HG03196 (cell line): ENCODE results near the gene ABCE1.

Experiments used
- ATAC-seq: cut with Tn5 transposase; IDR thresholded peaks from one replicate; pipeline ENCODE4 v1.9.1; 2021; ENCODE audit not compliant: unreplicated experiment

ABCE1 gene

DNA sequence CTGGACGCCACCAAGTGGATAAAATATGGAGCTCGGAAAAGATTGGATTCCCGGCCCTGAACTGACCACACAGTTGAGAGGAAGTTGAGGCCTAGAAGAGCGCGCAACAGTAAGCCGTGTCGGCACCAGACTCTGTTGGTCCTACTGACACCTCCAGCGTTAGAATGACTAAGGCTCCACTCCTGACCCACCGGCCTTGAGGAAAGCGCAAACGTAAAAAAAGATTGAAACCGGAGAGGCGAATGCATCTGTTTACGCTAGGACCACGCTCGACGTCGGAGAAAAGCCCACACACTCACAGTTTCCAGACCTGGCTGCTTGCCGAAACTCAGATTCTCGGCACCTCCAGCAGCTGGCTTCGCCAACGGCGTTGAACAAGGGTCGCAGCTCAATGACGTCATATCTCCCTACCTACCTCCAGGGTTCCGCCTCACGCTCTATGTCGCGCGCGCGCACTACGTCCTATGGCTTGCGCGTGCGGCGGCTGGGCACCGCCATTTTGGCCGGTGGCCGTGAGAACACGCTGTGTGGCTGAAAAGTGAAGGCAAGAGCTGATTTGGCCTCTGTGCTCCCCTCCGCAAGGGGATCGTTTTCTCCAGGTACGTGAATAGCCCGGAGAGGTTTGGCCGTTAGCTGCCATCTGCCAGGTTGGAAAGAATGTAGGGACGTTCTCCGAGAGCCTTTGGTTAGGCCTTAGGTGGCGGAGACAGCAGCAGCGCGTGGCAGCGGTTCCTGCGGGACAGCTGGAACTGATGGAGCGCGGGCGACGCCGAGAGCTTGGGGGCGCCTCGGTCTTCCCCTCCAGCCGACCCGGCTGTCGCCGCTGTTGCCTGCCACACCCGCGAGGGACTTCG lies at the start of gene ABCE1, which contains the start of gene ANAPC10:
Gene ABCE1 (plus strand): TSS at position 491 of the 854 bp plus-strand sequence. CDS start 6,102 bp downstream, outside the sequence.
Gene ANAPC10 (minus strand): TSS at position 376 of the 854 bp plus-strand sequence. CDS start 2,097 bp downstream, outside the sequence.
- peak; percentile 84 for ATAC-seq

GRCh38 chr4:145048817-145049216 lies 49.3 kb upstream of the ABCE1 start:
- ATAC-seq: no peak

DNA sequence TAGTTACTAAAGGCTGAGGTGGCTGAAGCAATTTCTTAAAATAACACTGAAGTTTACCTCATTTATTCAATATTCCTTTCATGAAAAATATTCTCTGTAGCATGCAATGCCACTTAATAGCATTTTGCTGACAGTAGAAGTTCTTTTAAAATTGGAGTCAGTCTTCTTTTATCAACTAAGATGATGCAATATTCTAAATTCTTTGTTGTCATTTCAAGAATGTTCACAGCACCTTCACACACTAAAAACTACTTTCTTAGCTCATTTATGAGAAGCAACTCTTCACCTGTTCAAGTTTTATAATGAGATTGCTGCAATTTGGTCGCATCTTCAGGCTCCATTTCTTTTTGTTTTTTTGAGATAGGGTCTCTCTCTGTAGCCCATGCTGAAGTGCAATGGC lies 48.9 kb upstream of the ABCE1 start:
- ATAC-seq: no peak

DNA sequence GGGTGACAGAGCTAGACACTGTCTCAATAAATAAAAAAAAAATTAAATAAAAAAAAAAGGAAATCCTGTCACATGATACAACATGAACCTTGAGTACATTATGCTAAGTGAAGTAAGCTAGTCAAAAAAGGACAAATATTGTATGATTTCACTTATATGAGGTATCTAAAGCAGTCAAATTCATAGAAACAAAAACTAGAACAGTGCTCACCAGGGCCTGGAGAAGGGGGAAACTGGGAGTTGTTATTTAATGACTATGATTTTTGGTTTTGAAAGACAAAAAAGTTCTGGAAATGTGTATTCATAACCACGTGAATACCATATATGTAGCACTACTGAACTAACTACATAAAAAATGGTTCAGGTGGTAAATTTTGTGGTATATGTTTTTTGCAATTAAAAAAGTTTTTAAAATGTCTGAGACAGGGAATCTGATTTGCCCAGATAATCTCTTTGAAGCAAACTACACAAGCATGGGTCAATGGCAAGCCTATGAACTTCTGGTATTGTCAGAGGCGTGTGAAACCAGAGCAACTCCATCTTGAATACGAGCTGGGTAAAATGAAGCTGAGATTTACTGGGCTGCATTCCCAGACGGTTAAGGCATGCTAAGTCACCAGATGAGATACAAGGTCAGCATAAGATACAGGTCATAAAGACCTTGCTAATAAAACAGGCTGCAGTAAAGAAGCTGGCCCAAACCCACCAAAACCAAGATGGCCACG lies 42.4 kb upstream of the ABCE1 start:
- ATAC-seq: no peak

DNA sequence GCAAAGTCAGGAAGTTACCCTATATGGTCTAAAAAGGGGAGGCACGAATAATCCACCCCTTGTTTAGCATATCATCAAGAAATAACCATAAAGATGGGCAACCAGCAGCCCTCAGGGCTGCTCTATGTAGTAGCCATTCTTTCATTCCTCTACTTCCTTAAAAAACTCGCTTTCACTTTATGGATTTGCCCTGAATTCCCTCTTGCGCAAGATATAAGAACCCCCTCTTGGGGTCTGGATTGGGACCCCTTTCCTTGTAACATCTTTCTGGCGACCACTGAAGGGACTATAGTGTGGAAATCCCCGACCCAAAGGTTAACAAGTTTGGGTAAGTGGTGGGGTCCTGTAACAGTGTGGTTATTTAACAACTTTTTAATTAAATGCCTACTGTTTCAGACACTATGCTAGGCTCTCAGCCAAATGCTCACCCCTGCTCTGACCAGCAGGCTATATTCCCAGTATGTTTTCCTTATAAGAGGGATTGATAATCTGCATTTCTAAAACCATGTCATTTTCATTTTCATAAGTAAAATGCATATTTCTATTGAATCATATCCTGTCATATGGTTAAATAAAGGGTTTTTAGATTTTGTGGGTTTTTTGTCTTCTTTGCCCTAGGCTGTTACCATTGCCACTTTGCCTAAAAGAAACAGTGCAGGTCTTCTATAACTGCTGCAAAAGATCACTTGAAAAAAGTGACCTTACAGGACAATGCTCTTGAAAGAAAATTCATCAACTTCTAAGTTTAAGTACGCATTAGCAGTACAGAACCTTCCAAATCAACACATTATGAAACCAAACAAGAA lies 41.6 kb upstream of the ABCE1 start:
- ATAC-seq: no peak

DNA sequence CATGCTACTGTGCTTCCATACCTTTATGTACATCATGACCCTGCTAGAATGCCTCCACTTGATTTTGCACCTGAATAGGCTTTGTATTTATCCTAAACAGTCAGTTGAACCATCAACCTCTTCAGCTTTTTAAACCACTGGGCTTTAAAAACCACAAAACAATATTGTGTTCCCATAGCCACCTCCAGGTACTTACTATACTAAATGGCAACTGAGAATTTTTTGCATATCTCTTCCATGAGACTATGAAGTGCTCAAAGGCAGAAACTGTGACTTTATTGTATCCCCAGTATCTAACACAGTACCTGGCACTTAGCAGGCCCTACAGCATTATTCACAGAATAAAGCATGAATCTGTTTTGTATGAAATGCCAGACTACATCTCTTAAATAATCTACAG lies 39.9 kb upstream of the ABCE1 start:
- no peak for ATAC-seq

- peak; percentile 63 for ATAC-seq
Measured at GRCh38 chr4:145061318-145061920, 36.7 kb upstream of the ABCE1 start.

- ATAC-seq: no peak
Measured at GRCh38 chr4:145066063-145066501, 32.0 kb upstream of the ABCE1 start.

GRCh38 chr4:145069361-145069760 lies 28.8 kb upstream of the ABCE1 start:
- no peak for ATAC-seq

DNA sequence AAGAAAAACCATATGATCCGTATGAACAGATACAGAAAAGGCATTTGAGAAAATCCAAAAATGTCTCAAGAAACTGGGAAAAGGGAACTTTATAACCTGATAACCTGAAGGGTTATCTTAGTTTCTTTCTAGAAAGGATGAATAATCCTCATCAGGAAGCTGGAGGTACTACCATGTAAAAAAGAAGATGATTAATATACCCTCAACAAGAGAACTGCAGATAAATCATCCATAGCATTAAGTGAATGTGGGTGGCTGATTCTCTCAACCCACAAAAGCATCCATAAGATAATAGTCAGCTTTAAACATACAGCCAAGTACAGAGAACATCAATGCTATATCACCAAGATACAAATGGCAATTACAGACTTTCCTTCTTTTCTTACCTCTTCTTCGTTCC lies 26.6 kb upstream of the ABCE1 start:
- ATAC-seq: no peak

DNA sequence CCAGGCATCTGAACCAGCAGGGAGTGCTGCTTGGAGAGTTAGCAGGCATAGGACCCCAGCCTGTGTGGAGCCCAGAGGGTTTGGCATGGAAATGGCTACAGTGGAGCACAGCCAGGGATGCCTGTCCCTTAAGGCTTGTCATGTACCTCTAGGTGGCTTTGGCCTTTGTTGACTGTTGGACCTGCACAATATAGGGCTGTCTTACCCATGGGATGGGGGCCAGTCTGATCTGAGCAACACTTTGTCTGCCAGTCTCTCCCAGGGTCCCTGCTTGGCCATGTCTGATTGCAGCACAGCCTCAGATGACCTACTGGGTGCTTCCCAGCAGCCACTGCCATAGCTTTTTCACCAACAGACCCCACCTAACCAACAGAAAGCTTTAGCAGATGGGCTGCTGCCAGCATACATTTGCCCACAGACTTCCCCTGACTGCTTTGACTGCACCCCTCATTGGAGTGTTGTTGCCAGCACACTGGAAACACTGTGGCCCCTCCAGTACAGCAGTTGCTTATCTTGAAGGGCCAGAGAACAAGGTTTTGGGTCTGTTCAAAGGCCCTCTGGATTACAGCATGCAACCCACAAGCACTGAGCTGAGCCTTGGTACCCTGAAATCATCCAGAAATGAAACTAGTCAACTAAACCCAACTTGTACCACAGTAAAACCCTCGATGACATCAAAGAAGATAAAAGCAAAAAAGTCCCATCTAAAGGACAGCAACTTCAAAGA lies 22.2 kb upstream of the ABCE1 start:
- ATAC-seq: no peak

GRCh38 chr4:145076469-145076855 lies 21.6 kb upstream of the ABCE1 start:
- ATAC-seq: no peak

DNA sequence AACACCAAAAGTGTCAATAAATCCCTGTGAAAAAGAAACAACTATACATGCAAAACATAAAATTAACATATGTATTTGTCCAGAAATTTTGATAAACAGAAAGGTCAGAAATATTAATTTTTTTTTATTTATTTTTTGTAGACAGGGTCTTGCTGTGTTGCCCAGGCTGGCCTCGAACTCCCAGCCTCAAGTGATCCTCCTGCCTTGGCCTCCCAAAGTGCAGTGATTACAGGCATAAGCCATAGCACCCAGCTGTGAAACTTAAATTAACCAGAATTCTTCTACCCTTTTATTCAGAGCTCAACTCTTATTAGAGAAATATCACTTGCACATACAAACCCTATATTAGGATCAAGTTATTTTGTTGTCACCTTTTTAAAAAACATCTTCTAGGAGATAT lies 16.4 kb upstream of the ABCE1 start:
- ATAC-seq: no peak

GRCh38 chr4:145083891-145084605 lies 14.1 kb upstream of the ABCE1 start:
- no peak for ATAC-seq

- no peak for ATAC-seq
Measured at GRCh38 chr4:145090380-145090779, 7.7 kb upstream of the ABCE1 start.

- no peak for ATAC-seq
Measured at GRCh38 chr4:145093638-145094037, 4.5 kb upstream of the ABCE1 start.

DNA sequence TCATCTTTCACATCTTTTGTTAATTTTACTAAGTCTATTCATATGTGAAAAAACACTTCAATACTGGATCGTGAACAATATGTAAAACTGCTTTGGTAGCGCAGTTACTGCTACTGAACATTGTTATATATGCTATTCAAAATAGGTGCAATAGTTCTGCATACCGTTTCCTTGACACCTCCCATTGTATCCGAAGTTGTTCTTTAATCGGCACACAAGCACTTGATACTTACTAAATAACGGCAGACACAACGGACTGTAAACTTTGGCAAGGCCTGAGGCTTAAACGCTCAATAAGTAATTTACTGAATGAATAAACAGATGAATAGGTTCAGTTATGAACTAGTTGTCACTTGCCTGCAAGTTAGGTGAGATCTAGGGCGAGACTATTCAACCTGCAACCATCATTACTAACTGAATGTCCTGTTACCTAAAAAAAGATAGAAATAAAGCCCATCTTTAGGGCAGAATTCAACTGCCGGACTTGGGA lies 735 bp upstream of the ABCE1 start:
- no peak for ATAC-seq

DNA sequence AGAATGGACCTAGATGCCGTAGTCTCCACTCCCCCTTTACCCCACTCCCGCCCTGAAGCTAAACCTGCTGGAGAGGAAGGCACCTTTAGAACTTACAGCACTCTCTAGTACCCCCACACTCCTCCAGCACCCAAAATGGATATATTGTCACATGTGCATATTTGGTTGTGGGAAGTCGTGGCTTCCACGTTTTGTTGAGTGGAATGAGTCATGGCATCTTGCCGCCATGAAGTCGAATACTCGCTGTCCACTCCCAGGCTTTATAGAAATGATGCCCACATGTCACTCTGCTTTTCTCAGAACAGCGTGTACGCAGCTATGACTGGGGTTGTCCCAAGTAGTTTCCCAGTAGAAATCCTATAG lies 545 bp downstream of the ABCE1 start:
- ATAC-seq: peak; percentile 25

GRCh38 chr4:145099653-145100052 lies 1.5 kb downstream of the ABCE1 start:
- ATAC-seq: no peak
